Osteoblast (primary cell): ENCODE measurements around the gene GPR63. TPM values are rescaled to one million over a fixed set of nuclear protein-coding genes. Genes with fewer than 3 reads are reported as not detected.

Experiments used
- DNase-seq: peaks from one replicate; pipeline ENCODE4 v3.0.0; 2011; ENCODE audit warnings: low spot score, mixed read lengths; ENCODE audit not compliant: insufficient read length; ENCODE audit errors: missing footprints
- H2AFZ ChIP-seq: 2 replicates; pipeline ENCODE4 v1.6.0; 2011; ENCODE audit warnings: mild to moderate bottlenecking, low read length
- H3K27ac ChIP-seq: 2 replicates; pipeline ENCODE4 v1.5.1; 2011; ENCODE audit warnings: mild to moderate bottlenecking, low read depth, low read length, moderate library complexity
- H3K27me3 ChIP-seq: 2 replicates; pipeline ENCODE4 v1.6.0; 2012; ENCODE audit warnings: mild to moderate bottlenecking, control low read depth, inconsistent platforms, low read length, moderate library complexity; ENCODE audit not compliant: insufficient read depth
- H3K36me3 ChIP-seq: 2 replicates; pipeline ENCODE4 v1.5.1; 2011; ENCODE audit warnings: mild to moderate bottlenecking, low read length, control low read depth, moderate library complexity; ENCODE audit not compliant: insufficient read depth
- H3K4me1 ChIP-seq: 2 replicates; pipeline ENCODE4 v1.5.1; 2011; ENCODE audit warnings: mild to moderate bottlenecking, low read length, control low read depth, moderate library complexity; ENCODE audit not compliant: insufficient read depth
- H3K4me2 ChIP-seq: 2 replicates; pipeline ENCODE4 v1.6.0; 2011; ENCODE audit warnings: mild to moderate bottlenecking, low read length; ENCODE audit not compliant: insufficient read depth
- H3K4me3 ChIP-seq: fragments of 200-600 bp; sonication (generic); 3 replicates; pipeline ENCODE4 v1.5.1; 2012; ENCODE audit warnings: mild to moderate bottlenecking, low read length, inconsistent platforms; ENCODE audit not compliant: insufficient read depth
- H3K79me2 ChIP-seq: 2 replicates; pipeline ENCODE4 v1.6.0; 2012; ENCODE audit warnings: mild to moderate bottlenecking, low read length, control low read depth, inconsistent platforms; ENCODE audit not compliant: insufficient read depth
- H3K9me3 ChIP-seq: 2 replicates; pipeline ENCODE4 v1.5.1; 2011; ENCODE audit warnings: low read depth, low read length, control low read depth
- H4K20me1 ChIP-seq: 2 replicates; pipeline ENCODE4 v1.6.0; 2012; ENCODE audit warnings: mild to moderate bottlenecking, low read length, control low read depth; ENCODE audit not compliant: insufficient read depth
- total RNA-seq: library from RNA; depleted of rRNA; stranded (reverse); fragments of >200 nt; gene quantifications from 2 replicates; pipeline ENCODE4 v1.2.3, GENCODE V29; 2012
- TF ChIP-seq, protein P1 (sequence below): IDR thresholded peaks from 2 replicates; pipeline ENCODE4 v1.5.1; 2011; ENCODE audit warnings: mild to moderate bottlenecking, low read depth, low read length, moderate library complexity; ENCODE audit errors: extremely low read depth

Gene GPR63
- total RNA-seq, 1 donor = under 0.01 TPM

DNA sequence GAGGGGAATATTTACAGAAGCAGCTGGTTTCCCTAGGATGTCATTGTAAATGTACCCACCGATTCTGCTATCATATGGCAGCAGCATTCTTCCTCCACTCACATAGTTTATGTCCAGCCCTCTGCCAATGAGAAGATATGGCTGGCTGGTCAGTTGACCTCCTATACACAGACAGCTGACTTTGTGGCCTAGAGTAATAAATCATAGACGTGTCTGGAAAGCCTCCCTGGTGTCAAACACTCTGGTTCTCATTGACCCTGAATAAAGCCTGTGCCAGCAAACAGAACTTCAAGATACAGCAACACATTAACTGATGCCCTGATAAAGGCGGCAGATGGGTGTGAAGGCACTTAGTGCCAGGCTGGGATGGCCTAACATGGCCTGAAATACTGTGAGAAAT, 52.6 kb downstream of the GPR63 start:
- DNase-seq = no peak
- Histone ChIP-seq H3K27me3 (no peaks in the 10 kb centered on the region), H3K4me2 (no peak overlapping the region)

DNA sequence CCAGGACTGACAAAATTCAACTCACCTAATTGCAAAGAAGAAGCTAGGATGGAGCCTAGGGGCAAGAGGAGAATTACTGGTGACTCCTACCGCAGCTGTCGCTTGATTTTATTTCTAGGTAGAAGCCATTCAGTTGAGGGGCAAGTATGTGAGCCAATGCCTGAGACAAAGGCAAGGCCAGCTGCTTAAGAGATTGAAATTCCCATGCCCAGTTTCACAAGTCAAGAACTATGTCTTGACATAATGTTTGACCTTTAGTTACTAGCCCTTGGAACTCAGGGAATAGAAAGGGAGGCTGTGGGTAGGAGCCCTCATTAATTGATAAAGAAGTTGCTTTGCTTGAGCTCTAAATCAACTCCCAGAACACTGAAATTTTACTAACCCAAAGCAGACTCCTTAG, 54.0 kb downstream of the GPR63 start:
- Histone ChIP-seq H3K27ac (no peak overlapping the region), H3K4me2 (no peak overlapping the region), H3K4me3 (no peak overlapping the region), H3K9me3 (no peaks in the 10 kb centered on the region), H3K79me2 (no peaks in the 10 kb centered on the region), H4K20me1 (no peaks in the 10 kb centered on the region), H2AFZ (no peak overlapping the region), H3K36me3 (no peaks in the 10 kb centered on the region), H3K27me3 (no peaks in the 10 kb centered on the region), H3K4me1 (no peaks in the 10 kb centered on the region)
- TF ChIP-seq, protein P1, sequence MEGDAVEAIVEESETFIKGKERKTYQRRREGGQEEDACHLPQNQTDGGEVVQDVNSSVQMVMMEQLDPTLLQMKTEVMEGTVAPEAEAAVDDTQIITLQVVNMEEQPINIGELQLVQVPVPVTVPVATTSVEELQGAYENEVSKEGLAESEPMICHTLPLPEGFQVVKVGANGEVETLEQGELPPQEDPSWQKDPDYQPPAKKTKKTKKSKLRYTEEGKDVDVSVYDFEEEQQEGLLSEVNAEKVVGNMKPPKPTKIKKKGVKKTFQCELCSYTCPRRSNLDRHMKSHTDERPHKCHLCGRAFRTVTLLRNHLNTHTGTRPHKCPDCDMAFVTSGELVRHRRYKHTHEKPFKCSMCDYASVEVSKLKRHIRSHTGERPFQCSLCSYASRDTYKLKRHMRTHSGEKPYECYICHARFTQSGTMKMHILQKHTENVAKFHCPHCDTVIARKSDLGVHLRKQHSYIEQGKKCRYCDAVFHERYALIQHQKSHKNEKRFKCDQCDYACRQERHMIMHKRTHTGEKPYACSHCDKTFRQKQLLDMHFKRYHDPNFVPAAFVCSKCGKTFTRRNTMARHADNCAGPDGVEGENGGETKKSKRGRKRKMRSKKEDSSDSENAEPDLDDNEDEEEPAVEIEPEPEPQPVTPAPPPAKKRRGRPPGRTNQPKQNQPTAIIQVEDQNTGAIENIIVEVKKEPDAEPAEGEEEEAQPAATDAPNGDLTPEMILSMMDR = no peak
- DNase-seq = no peak

More for the DNA sequence above, 52.6 kb downstream of the GPR63 start:
- Histone ChIP-seq H3K79me2 (no peaks in the 10 kb centered on the region), H3K9me3 (no peaks in the 10 kb centered on the region), H2AFZ (no peak overlapping the region), H3K27ac (no peak overlapping the region), H4K20me1 (no peaks in the 10 kb centered on the region), H3K4me1 (no peaks in the 10 kb centered on the region), H3K36me3 (no peaks in the 10 kb centered on the region), H3K4me3 (no peak overlapping the region)
- TF ChIP-seq, protein P1 = no peak

DNA sequence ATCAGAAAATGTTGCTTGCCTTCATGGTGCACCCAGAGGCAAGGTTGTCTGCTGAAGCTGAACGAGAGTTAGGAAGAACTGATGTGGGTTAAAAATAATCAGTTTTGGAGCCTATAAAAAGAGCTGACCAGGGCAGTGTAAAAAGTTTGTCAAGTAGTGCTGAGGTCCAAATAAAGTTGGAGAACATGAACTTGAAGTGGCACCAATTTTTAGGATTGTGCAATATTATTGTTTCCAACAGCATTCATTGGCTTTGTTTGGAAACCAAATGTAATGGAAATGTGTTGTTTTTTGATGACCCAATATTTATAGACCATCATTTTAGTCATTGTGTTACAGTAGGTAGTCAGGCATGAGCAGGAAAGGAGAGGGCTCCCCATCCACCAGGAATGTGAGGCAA, 55.7 kb downstream of the GPR63 start:
- Histone ChIP-seq H3K27me3 (no peaks in the 10 kb centered on the region), H3K9me3 (no peaks in the 10 kb centered on the region), H4K20me1 (no peaks in the 10 kb centered on the region), H3K4me3 (no peak overlapping the region), H2AFZ (no peak overlapping the region), H3K36me3 (no peaks in the 10 kb centered on the region), H3K79me2 (no peaks in the 10 kb centered on the region), H3K4me1 (no peaks in the 10 kb centered on the region), H3K27ac (no peak overlapping the region), H3K4me2 (no peak overlapping the region)
- TF ChIP-seq, protein P1 = no peak
- DNase-seq = no peak

DNA sequence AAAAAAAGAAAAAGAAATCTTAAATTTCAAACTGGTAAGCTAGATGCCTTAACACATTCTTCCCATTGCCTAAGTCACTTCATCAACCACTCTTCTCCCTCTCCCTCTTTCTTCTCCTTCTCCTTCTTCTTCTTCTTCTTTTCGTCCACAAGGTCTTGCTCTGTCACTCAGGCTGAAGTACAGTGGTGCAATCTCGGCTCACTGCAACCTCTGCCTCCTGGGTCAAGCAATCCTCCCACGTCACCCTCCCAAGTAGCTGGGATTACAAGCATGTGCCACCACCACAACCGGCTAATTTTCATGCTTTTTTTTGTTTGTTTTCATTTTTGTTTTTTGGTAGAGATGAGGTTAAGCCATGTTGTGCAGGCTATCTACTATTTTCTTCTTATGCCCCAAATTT, 60.2 kb downstream of the GPR63 start:
- no peaks in the 10 kb centered on the region for H3K9me3 ChIP-seq
- H3K27ac ChIP-seq = no peak overlapping the region
- no peak for DNase-seq
- H3K27me3 ChIP-seq = no peaks in the 10 kb centered on the region
- no peak overlapping the region for H3K4me2 ChIP-seq
- no peaks in the 10 kb centered on the region for H4K20me1 ChIP-seq
- no peaks in the 10 kb centered on the region for H3K4me1 ChIP-seq
- H3K4me3 ChIP-seq = no peak overlapping the region
- no peaks in the 10 kb centered on the region for H3K36me3 ChIP-seq
- H3K79me2 ChIP-seq = no peaks in the 10 kb centered on the region
- no peak overlapping the region for H2AFZ ChIP-seq
- TF ChIP-seq, protein P1 = no peak
